NCI-H1694 treated with DMSO at 0.1 percent for 48 hours (cell line): Measurements from ENCODE around the gene PPP2R2C.

Experiments used
- DNase-seq: peaks from one replicate; lab custom pipeline; 2025; lab: John Stamatoyannopoulos, UW

PPP2R2C gene

DNA sequence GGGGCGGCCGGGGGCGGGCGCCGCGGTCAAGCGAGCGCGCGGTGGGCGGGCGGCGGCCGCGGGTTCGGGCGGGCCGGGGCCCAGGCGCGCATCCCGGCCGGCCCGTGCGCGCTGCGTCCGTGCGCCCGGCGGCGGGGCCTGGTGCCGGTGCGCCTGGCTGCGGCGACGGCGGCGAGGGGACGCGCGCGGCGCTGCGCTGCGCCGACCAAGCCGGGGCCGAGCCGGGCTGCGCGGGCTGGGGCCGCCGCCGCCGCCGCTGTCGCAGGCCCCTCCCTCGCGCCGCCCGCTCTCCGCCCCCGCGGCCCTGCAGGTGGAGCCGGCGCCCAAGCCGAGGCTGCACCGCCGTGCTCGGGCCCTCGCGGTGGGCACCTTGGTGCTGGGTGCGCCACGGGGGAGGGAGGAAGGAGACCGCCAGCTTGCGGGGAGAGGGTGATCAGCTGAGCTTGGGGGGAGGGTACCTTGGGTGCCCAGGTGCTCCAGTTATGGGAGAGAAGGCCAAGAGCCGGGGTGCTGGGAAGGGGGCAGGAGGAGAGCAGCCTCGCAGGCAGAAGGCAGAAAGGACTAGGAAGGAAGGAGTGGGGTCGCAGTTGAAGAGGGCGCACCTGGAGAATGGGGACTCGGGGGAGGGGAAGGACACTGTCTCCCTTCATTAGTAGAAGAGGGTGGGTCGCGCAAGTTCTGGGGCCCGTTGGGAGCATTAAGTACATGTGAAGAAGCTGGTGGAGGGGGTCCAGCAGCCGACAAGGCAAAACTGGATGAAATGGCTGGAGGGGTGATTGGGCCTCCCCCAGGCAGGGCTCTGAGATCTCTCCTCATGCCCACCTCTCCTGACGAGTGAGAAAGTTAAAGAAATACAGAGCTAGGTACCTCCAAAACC is at the start of gene PPP2R2C:
PPP2R2C (minus strand) TSS at position 228 of the 877 bp plus-strand sequence. CDS start 385 bp downstream, outside the sequence.
- no peak for DNase-seq

GRCh38 chr4:6520978-6521377 is 48.6 kb upstream of the PPP2R2C start:
- no peak for DNase-seq

- DNase-seq, result no peak
These were observed 47.7 kb upstream of the PPP2R2C start for GRCh38 chr4:6520051-6520636.

DNA sequence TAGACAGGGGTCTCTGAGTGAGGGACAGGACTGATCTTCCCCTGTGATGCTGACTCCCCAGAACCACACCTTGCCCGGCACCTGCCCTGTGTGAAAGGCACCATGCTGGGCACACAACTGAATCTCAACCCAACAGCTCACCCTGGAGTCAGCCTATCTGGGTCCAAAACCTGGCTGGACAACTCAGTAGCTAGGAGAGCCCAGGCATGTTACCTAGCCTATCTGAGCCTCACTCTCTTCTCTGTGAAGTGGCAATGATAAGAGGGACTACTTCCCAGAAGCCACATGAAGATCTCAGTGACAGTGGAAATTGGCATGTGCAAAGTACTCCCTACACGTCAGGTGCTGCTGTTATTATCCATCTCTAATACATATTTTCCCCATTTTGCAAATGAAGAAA is 44.8 kb upstream of the PPP2R2C start:
- DNase-seq, result no peak

- no peak for DNase-seq
These were observed 44.3 kb upstream of the PPP2R2C start for GRCh38 chr4:6516762-6517161.

DNA sequence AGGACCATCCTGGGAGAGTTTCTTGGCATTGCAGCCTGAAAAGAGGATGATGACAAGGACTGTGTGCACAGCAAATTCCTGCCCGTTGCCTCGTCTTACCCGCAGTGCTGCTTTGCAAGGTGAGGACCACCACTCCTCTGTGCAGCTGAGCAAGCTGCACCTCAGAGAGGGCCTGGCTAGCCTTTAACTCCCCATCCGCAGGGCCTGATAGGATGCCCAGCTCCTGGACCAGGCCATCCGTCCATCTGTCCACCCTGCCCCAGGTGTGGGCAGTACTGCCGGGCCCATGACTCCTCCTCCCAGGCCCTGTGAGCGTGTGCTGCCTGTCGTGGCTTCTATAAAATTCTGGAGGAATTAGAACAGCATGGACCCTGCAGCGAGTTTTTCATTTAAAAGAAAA is 43.9 kb upstream of the PPP2R2C start:
- DNase-seq, result no peak

- DNase-seq, result no peak
These were observed 41.3 kb upstream of the PPP2R2C start for GRCh38 chr4:6513678-6514077.

DNA sequence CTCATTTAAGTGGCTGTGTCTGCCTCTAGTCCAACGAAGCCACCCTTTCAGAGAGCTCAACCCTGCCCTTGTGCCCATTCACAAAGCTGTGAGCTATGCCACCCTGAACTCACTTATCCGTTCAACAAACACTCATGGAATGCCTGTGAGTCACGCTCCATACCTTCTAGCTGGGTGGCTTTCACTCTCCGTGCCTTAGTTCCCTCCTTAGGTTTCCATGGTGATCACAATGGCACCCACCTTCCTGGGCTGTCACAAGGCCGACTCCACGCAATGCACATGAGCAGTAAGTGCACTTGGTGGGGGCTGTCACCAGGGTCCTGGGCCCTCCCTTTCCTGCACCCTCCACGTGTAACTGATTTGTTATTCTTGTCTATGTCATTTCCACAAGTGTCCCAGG is 37.2 kb upstream of the PPP2R2C start:
- DNase-seq, result no peak

DNA sequence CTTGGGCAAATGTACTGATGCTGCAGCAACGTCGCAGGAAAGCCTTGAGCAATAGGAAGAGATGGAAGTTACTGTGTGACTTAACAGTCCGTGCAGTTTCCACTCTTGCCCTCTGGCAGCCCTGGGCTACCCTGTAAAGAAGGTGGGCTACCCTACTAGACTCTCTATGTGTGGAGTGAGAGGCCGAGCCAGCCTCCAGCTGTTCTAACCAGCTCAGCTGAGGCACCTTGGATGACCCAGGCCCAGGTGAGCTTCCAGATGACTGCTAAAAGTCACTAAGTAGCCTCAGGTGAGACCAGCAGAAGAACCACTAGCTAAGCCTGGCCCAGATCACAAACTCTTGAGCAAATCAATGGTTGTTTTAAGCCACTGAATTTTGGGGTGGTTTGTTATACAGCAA is 34.9 kb upstream of the PPP2R2C start:
- DNase-seq, result no peak

DNA sequence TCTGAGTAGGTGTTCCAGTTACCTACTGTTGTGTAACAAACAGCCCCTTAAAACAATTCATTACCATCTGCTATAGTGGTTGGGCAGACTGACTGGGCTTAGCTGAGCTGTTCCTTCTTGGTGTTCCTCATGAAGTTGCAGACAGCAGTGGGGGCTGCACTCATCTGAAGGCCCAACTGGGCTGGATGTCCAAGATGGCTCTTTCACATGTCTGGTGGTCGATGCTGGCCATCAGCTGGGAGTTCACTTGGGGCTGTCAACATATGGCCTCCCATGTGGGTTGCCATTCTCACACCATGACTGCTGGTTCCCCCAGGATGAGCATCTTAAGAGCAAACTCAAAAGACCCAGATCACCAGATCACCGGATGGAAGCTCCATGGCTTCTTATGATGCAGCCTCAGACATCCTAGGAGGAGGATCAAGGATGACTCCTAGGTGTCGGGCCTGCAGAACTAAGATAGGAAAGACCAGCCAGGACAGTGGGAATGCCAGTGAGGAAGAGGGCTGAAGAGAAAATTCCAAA is 34.3 kb upstream of the PPP2R2C start:
- DNase-seq, result no peak

DNA sequence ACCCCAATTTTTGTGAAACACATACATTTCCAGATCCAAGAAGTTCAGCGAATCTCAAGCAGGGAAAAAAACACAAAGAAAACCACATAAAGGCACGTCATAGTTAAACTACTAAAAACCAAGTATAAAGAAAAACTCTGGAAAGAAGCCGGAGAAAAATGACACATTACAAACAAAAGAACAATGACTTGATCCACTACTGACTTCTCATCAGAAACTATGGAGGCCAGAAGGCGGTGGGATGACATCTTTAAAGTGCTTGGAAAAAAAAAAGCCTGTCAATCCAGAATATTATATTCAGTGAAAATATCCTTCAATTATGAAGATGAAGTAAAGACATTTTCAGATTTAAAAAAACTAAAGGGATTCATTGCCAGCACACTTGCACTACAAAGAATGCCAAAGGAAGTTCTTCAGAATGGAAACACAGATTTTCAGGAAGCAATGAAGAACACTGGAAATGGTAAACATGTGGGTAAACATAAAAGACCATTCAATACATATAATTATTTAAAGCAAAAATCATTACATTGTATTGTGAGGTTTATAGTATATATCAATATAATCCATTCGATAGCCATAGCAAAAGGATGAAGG is 32.6 kb upstream of the PPP2R2C start:
- no peak for DNase-seq

DNA sequence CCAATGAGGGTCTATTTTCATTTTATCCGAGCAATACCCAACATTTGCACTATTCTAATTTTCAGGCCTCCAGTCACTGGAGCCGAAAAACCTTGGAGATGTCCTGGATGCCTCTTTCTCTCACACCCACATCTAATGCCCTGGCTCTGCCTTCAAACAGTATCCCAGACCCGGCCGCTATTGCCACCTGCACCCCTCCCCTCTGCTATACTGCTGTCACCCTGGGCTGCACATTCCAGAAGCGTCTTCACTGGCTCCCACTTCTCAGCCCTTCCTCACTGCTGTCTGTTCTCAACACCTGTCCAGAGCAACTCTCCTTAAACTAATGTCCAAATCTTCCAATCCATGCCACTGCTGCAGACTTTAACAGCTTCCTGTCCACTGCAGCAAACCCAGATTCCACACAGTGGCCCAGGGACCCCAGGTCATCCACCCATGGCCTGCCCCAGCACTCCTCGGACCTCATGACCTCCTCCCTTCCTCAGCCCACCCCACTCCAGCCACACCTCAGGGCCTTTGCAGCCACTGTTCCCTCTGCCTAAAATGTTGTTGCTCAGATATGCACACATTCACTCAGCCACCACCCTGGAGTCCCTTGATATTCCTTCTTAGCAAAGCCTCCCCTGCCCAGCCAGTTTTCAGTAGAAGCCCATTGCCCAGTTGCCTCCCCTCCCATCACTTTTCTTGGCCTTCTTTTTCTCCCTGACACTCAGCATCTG is 30.5 kb upstream of the PPP2R2C start:
- no peak for DNase-seq

DNA sequence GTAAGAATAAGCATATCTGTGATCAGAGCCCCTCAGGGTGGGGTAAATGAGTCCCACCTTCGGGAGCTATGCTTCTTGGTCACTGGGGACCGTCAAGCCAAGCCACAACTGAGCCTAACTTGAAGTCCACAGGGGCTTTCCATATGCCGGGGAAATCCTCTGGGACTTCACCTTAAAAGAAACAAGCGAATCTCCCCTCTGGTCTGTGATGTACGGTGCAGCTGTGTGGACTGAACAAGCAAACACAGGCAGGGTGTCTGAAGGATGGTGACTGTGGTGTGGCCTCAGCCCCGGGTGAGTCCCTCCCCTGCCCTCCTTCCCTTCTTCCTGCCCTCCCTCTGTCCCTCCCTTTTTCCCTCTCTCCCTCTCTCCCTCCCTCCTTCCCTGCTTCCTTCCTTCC is 29.7 kb upstream of the PPP2R2C start:
- no peak for DNase-seq

GRCh38 chr4:6501171-6501570 is 28.8 kb upstream of the PPP2R2C start:
- no peak for DNase-seq

GRCh38 chr4:6500481-6501140 is 28.2 kb upstream of the PPP2R2C start:
- DNase-seq, result peak; percentile 35

GRCh38 chr4:6499238-6499600 is 26.8 kb upstream of the PPP2R2C start:
- no peak for DNase-seq

- DNase-seq, result no peak
These were observed 26.3 kb upstream of the PPP2R2C start for GRCh38 chr4:6498511-6499237.

- no peak for DNase-seq
These were observed 25.4 kb upstream of the PPP2R2C start for GRCh38 chr4:6497796-6498195.

DNA sequence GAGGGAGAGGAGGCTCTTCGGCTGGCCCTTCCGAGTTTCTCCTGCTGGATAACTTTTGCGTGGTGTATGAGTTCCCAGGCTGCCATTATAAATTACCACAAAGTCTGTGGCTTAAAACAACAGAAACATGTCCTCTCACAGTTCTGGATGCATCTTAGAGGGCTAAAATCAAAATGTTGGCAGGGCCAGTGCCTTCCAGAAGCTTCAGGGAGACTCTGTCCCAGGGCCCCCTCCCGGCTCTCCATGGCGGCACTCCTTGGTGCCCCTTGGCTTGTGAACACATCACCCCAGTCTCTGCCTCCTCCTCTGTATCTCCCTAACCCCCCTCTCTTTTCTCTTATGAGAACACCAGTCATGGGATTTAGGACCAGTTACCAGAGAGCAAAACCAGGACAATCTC is 23.3 kb upstream of the PPP2R2C start:
- DNase-seq, result no peak

GRCh38 chr4:6495296-6495590 is 22.8 kb upstream of the PPP2R2C start:
- DNase-seq, result no peak
